RWPE2 (cell line): ENCODE measurements around the gene ACADL.
A peak's percentile ranks its signal among the peaks of the same experiment; 100 is the strongest.

Experiments used
- ATAC-seq: fragments of 200-7000 bp; cut with Tn5 transposase; 3 replicates; pipeline ENCODE4 v1.9.1; 2021; ENCODE audit warnings: low read depth
- DNase-seq: peaks from one replicate; pipeline ENCODE4 v3.0.0-alpha.2; 2020; ENCODE audit warnings: low spot score
- H3K27ac ChIP-seq: fragments of 450-650 bp; 2 replicates; pipeline ENCODE4 v1.5.1; 2017; ENCODE audit warnings: mild to moderate bottlenecking; ENCODE audit not compliant: poor library complexity, severe bottlenecking
- H3K27me3 ChIP-seq: fragments of 250-450 bp; sonication (Bioruptor Pico); 2 replicates; pipeline ENCODE4 v1.5.1; 2021; ENCODE audit warnings: mild to moderate bottlenecking, moderate library complexity; ENCODE audit not compliant: insufficient read depth, poor library complexity, severe bottlenecking
- H3K36me3 ChIP-seq: fragments of 250-450 bp; sonication (Bioruptor Pico); 2 replicates; pipeline ENCODE4 v1.5.1; 2020; ENCODE audit warnings: low read depth, mild to moderate bottlenecking, moderate library complexity
- H3K4me1 ChIP-seq: fragments of 250-450 bp; sonication (Bioruptor Pico); 2 replicates; pipeline ENCODE4 v1.5.1; 2021; ENCODE audit warnings: mild to moderate bottlenecking, moderate library complexity; ENCODE audit not compliant: insufficient read depth, poor library complexity, severe bottlenecking
- H3K4me3 ChIP-seq: fragments of 250-450 bp; sonication (Bioruptor Pico); 2 replicates; pipeline ENCODE4 v1.5.1; 2021; ENCODE audit warnings: mild to moderate bottlenecking, moderate library complexity; ENCODE audit not compliant: severe bottlenecking
- H3K9me3 ChIP-seq: fragments of 250-450 bp; sonication (Bioruptor Pico); 2 replicates; pipeline ENCODE4 v1.5.1; 2021; ENCODE audit warnings: mild to moderate bottlenecking, moderate library complexity; ENCODE audit not compliant: severe bottlenecking
- CTCF ChIP-seq: fragments of 450-650 bp; IDR thresholded peaks from one replicate; pipeline ENCODE4 v1.5.1; 2017; ENCODE audit warnings: mild to moderate bottlenecking, moderate library complexity; ENCODE audit not compliant: poor library complexity, severe bottlenecking

The ACADL gene

GRCh38 chr2:210199186-210199765 is 26.0 kb downstream of the ACADL start:
- H3K4me1 ChIP-seq = no peaks in the 10 kb centered on the region
- ATAC-seq = no peak
- no peaks in the 10 kb centered on the region for H3K36me3 ChIP-seq
- H3K27me3 ChIP-seq = no peaks in the 10 kb centered on the region
- no peak overlapping the region for H3K27ac ChIP-seq
- DNase-seq = no peak
- H3K4me3 ChIP-seq = no peak overlapping the region
- TF ChIP-seq CTCF = peak; percentile 86
- H3K9me3 ChIP-seq = no peaks in the 10 kb centered on the region

- DNase-seq = no peak
These were observed 26.9 kb downstream of the ACADL start for GRCh38 chr2:210198326-210198725.

GRCh38 chr2:210197720-210198119 is 27.5 kb downstream of the ACADL start:
- H3K4me3 ChIP-seq = no peak overlapping the region
- TF ChIP-seq CTCF = no peak
- no peaks in the 10 kb centered on the region for H3K4me1 ChIP-seq
- no peak overlapping the region for H3K27ac ChIP-seq
- H3K36me3 ChIP-seq = no peaks in the 10 kb centered on the region
- no peaks in the 10 kb centered on the region for H3K9me3 ChIP-seq
- ATAC-seq (no peak), DNase-seq (no peak)
- H3K27me3 ChIP-seq = no peaks in the 10 kb centered on the region

More at GRCh38 chr2:210198326-210198725, 26.9 kb downstream of the ACADL start:
- Histone ChIP-seq H3K4me3 (no peak overlapping the region), H3K27me3 (no peaks in the 10 kb centered on the region), H3K9me3 (no peaks in the 10 kb centered on the region), H3K27ac (no peak overlapping the region), H3K4me1 (no peaks in the 10 kb centered on the region), H3K36me3 (no peaks in the 10 kb centered on the region)
- TF ChIP-seq CTCF = no peak
- ATAC-seq = peak; percentile 48; the same call in 1 of the 3 replicates

- H3K27me3 ChIP-seq = no peaks in the 10 kb centered on the region
- no peak overlapping the region for H3K4me3 ChIP-seq
- no peaks in the 10 kb centered on the region for H3K4me1 ChIP-seq
- H3K27ac ChIP-seq = no peak overlapping the region
- DNase-seq = no peak
- peak; percentile 82 for TF ChIP-seq CTCF
- H3K36me3 ChIP-seq = no peaks in the 10 kb centered on the region
- no peak for ATAC-seq
- H3K9me3 ChIP-seq = no peaks in the 10 kb centered on the region
These were observed 30.0 kb downstream of the ACADL start for GRCh38 chr2:210195101-210195852.

GRCh38 chr2:210190345-210190744 is 34.9 kb downstream of the ACADL start:
- no peak for TF ChIP-seq CTCF

More at GRCh38 chr2:210190345-210190744, 34.9 kb downstream of the ACADL start:
- DNase-seq (no peak), ATAC-seq (no peak)
- Histone ChIP-seq H3K27ac (no peak overlapping the region), H3K4me3 (no peak overlapping the region), H3K9me3 (no peaks in the 10 kb centered on the region), H3K36me3 (no peaks in the 10 kb centered on the region), H3K27me3 (no peaks in the 10 kb centered on the region), H3K4me1 (peaks cover 12% of the 10 kb centered on the region)
